Liver (tissue), 9 donors: ENCODE results near the gene SLBP. TPM values are rescaled to one million over a fixed set of nuclear protein-coding genes. Genes with fewer than 3 reads are reported as not detected.

Source experiments
- DNase-seq: peaks from one replicate; pipeline ENCODE4 v3.0.0-alpha.2; 2017; ENCODE audit warnings: low spot score
- H3K27ac ChIP-seq, 2 donors: one replicate each; pipeline ENCODE4 v1.7.0; 2013; ENCODE audit warnings: inconsistent platforms in 2 of 2, low read length in 2 of 2, control low read depth in 1 of 2, low read depth in 1 of 2, mild to moderate bottlenecking in 1 of 2
- H3K27me3 ChIP-seq, 4 donors: one replicate each; pipeline versions ENCODE4 v1.6.1 to v1.7.0; 2013; ENCODE audit warnings: low read length in 3 of 4, inconsistent platforms in 1 of 4, mild to moderate bottlenecking in 1 of 4, moderate library complexity in 1 of 4; ENCODE audit not compliant: control insufficient read depth in 4 of 4, insufficient read depth in 4 of 4
- H3K36me3 ChIP-seq, 4 donors: one replicate each; pipeline versions ENCODE4 v1.6.1 to v1.7.0; 2013; ENCODE audit warnings: low read length in 3 of 4, mild to moderate bottlenecking in 3 of 4, low read depth in 1 of 4, moderate library complexity in 1 of 4; ENCODE audit not compliant: control insufficient read depth in 4 of 4, insufficient read depth in 3 of 4
- H3K4me1 ChIP-seq, 4 donors: one replicate each; pipeline versions ENCODE4 v1.6.1 to v1.7.0; 2013; ENCODE audit warnings: low read length in 3 of 4, mild to moderate bottlenecking in 3 of 4, moderate library complexity in 1 of 4; ENCODE audit not compliant: control insufficient read depth in 4 of 4, insufficient read depth in 4 of 4
- H3K4me3 ChIP-seq, 3 donors: one replicate each; pipeline versions ENCODE4 v1.6.1 to v1.7.0; 2013; ENCODE audit warnings: low read length in 3 of 3, control low read depth in 1 of 3, low read depth in 1 of 3, mild to moderate bottlenecking in 1 of 3
- H3K9ac ChIP-seq, 2 donors: one replicate each; pipeline ENCODE4 v1.7.0; 2013; ENCODE audit warnings: low read length in 2 of 2, mild to moderate bottlenecking in 2 of 2, moderate library complexity in 2 of 2, control low read depth in 1 of 2, low read depth in 1 of 2
- H3K9me3 ChIP-seq, 4 donors: one replicate each; pipeline versions ENCODE4 v1.6.1 to v1.7.0; 2013; ENCODE audit warnings: low read length in 3 of 4; ENCODE audit not compliant: control insufficient read depth in 4 of 4
- ATF3 ChIP-seq: IDR thresholded peaks from 2 replicates; pipeline ENCODE4 v1.6.1; 2016; ENCODE audit warnings: antibody characterized with exemption
- FOXA1 ChIP-seq: IDR thresholded peaks from 2 replicates; pipeline ENCODE4 v1.6.1; 2016; ENCODE audit warnings: antibody characterized with exemption
- FOXA2 ChIP-seq: IDR thresholded peaks from 2 replicates; pipeline ENCODE4 v1.6.1; 2016; ENCODE audit warnings: antibody characterized with exemption
- GABPA ChIP-seq, 2 donors: IDR thresholded peaks in 1 of 2; conservative IDR thresholded peaks in 1 of 2; 2 replicates each; pipeline ENCODE4 v1.6.1; 2016; ENCODE audit warnings: antibody characterized with exemption in 2 of 2, mild to moderate bottlenecking in 1 of 2, moderate library complexity in 1 of 2
- HNF4A ChIP-seq, 2 donors: conservative IDR thresholded peaks; 2 replicates each; pipeline ENCODE4 v1.6.1; 2016; ENCODE audit warnings: antibody characterized with exemption in 2 of 2, mild to moderate bottlenecking in 2 of 2
- JUND ChIP-seq, 2 donors: IDR thresholded peaks; 2 replicates each; pipeline ENCODE4 v1.6.1; 2016; ENCODE audit warnings: antibody characterized with exemption in 2 of 2
- MAX ChIP-seq: IDR thresholded peaks from 2 replicates; pipeline ENCODE4 v1.6.1; 2016; ENCODE audit warnings: antibody characterized with exemption
- NR2F2 ChIP-seq: IDR thresholded peaks from 2 replicates; pipeline ENCODE4 v1.6.1; 2016; ENCODE audit warnings: antibody characterized with exemption
- RAD21 ChIP-seq, 2 donors: IDR thresholded peaks; 2 replicates each; pipeline ENCODE4 v1.6.1; 2016; ENCODE audit warnings: antibody characterized with exemption in 2 of 2, mild to moderate bottlenecking in 2 of 2
- TAF1 ChIP-seq: conservative IDR thresholded peaks from 2 replicates; pipeline ENCODE4 v1.6.1; 2016; ENCODE audit warnings: antibody characterized with exemption, mild to moderate bottlenecking
- YY1 ChIP-seq: IDR thresholded peaks from 2 replicates; pipeline ENCODE4 v1.6.1; 2016; ENCODE audit warnings: antibody characterized with exemption, mild to moderate bottlenecking
- WGBS: extraction: QIAGEN DNeasy Blood & Tissue Kit; methylation state at CpG from one replicate; pipeline ENCODE4 v1.1.7; 2013; 5-methylcytosine and 5-hydroxymethylcytosine counted together
- polyA plus RNA-seq, 2 donors: library from polyadenylated mRNA; stranded (reverse) in 1 of 2; unstranded in 1 of 2; fragments of 200-250 nt in 1 of 2; fragments of >200 nt in 1 of 2; fragmentation: Nextera tagmentation in 1 of 2; extraction: Ambion mirVana in 1 of 2; gene quantifications; one replicate each; pipeline versions ENCODE4 v1.2.1 to v1.2.3, GENCODE V29; 2013 to 2015
- total RNA-seq, 2 donors: library from RNA; depleted of rRNA; stranded (reverse); fragments of >200 nt; gene quantifications; one replicate each; pipeline ENCODE4 v1.2.3, GENCODE V29; 2014
- TF ChIP-seq, protein P1 (sequence below): IDR thresholded peaks from 2 replicates; pipeline ENCODE4 v1.6.1; 2016; ENCODE audit warnings: antibody characterized with exemption
- donor health status: healthy.
- donor health status: healthy.
- donor health status: healthy.
- donor health status: healthy.
- donor health status: healthy.

SLBP gene
- total and polyA plus RNA-seq, 4 donors = 14.7 to 64.4 (median 17.4) TPM

DNA sequence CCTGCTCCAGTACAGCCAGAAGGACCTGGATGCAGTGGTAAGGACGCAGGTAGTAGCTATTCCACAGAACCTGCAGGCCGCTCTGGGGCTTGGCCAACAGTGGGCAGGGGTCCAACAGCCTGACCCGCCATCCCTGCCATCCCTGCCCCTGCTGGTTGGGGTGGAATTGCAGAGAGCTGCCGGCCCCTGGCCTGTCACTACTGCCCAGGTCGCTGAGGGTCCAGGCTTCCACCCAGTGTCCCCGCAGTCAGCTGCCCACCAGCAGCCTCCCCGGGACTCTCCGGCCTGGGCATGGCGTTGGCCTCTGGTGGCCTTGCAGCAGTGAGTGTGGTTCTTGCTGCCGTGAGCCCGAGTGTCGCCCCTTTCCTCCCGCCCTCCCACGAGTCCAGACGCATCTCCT is 25.5 kb upstream of the SLBP start:
- Histone ChIP-seq H3K9me3 (peaks cover 0 to 11% (median 6%) of the 10 kb centered on the region in 4 donors), H3K4me1 (no peaks in the 10 kb centered on the region), H3K4me3 (peak overlapping the region in 1 of 3 donors; percentile 14), H3K9ac (no peak overlapping the region), H3K27ac (no peak overlapping the region), H3K27me3 (no peaks in the 10 kb centered on the region), H3K36me3 (peaks cover 0 to 15% (median 7%) of the 10 kb centered on the region in 4 donors)
- no peak for TF ChIP-seq ATF3
- no peak for DNase-seq
- 98% methylated on average over 15 of the region's 15 CpGs for WGBS

- Histone ChIP-seq H3K9ac (no peak overlapping the region), H3K4me1 (no peaks in the 10 kb centered on the region), H3K27me3 (no peaks in the 10 kb centered on the region), H3K9me3 (peaks cover 0 to 11% (median 6%) of the 10 kb centered on the region in 4 donors), H3K27ac (no peak overlapping the region), H3K4me3 (no peak overlapping the region), H3K36me3 (peaks cover 0 to 18% (median 7%) of the 10 kb centered on the region in 4 donors)
- 95% methylated on average over 13 of the region's 13 CpGs for WGBS
- no peak for DNase-seq
- TF ChIP-seq RAD21 (IDR thresholded peaks at IDR 0.05) = no peak
Observed at GRCh38 chr4:1736812-1737211, 24.7 kb upstream of the SLBP start.

DNA sequence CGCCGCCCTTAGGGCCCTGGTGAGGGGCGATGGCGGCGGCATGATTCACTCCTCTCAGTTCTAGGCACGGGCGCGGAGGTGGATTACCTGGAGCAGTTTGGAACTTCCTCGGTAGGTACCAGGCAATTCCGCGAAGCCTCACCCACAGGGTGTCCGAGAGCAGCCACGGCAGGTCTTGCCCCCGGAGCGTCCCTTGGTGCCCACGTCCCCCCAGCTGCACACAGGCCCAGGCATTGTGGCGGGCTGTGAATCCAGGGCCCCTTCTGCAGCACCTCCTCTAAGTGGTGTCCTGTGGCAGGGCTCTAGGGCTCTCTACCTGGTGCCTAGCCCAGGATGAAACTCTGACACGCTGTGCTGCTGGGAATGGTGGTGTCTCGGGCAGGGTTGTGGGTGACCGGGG is 23.1 kb upstream of the SLBP start:
- peaks cover 0 to 16% (median 10%) of the 10 kb centered on the region in 4 donors for H3K36me3 ChIP-seq
- TF ChIP-seq ATF3 (no peak), FOXA1 (no peak), FOXA2 (no peak), NR2F2 (no peak), RAD21 (IDR thresholded peaks at IDR 0.05) (no peak), GABPA (IDR thresholded peaks at IDR 0.05 in 1 of 2, conservative IDR thresholded peaks at IDR 0.05 in 1 of 2) (no peak), JUND (IDR thresholded peaks at IDR 0.05) (no peak), HNF4A (conservative IDR thresholded peaks at IDR 0.05) (no peak), MAX (no peak)
- no peak for DNase-seq
- 96% methylated on average over 20 of the region's 20 CpGs for WGBS
- no peaks in the 10 kb centered on the region for H3K27me3 ChIP-seq
- H3K4me1 ChIP-seq = no peaks in the 10 kb centered on the region
- no peak overlapping the region for H3K9ac ChIP-seq
- no peak overlapping the region for H3K27ac ChIP-seq
- H3K9me3 ChIP-seq = peaks cover 0 to 11% (median 6%) of the 10 kb centered on the region in 4 donors
- no peak overlapping the region for H3K4me3 ChIP-seq

DNA sequence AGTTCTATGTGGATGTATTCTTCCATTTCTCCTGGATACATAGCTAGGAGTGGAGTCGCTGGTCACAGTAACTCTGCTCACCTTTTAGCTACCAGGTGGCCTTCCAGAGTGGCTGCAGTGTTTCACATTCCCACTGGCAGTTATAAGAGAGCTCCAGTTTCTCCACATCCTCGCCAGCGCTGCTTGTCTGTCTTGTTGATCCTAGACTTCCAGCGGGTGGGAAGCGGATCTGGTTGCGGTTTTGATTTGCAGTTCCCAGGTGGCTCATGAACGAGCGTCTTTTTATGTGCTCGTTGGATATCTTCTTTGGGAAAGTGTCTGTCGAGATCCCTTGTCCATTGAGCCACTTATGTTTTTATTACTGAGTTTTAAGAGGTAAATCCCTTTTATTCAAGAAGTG is 20.8 kb upstream of the SLBP start:
- H3K9me3 ChIP-seq = peaks cover 0 to 5% (median 1%) of the 10 kb centered on the region in 4 donors
- no peak overlapping the region for H3K9ac ChIP-seq
- H3K36me3 ChIP-seq = peaks cover 0 to 13% (median 7%) of the 10 kb centered on the region in 4 donors
- 98% methylated on average over 10 of the region's 10 CpGs for WGBS
- no peak overlapping the region for H3K4me3 ChIP-seq
- H3K27ac ChIP-seq = no peak overlapping the region
- TF ChIP-seq MAX (no peak), JUND (IDR thresholded peaks at IDR 0.05) (no peak), NR2F2 (no peak), FOXA1 (no peak), FOXA2 (no peak), YY1 (no peak), TAF1 (no peak), ATF3 (no peak), RAD21 (IDR thresholded peaks at IDR 0.05) (no peak)
- TF ChIP-seq, protein P1, sequence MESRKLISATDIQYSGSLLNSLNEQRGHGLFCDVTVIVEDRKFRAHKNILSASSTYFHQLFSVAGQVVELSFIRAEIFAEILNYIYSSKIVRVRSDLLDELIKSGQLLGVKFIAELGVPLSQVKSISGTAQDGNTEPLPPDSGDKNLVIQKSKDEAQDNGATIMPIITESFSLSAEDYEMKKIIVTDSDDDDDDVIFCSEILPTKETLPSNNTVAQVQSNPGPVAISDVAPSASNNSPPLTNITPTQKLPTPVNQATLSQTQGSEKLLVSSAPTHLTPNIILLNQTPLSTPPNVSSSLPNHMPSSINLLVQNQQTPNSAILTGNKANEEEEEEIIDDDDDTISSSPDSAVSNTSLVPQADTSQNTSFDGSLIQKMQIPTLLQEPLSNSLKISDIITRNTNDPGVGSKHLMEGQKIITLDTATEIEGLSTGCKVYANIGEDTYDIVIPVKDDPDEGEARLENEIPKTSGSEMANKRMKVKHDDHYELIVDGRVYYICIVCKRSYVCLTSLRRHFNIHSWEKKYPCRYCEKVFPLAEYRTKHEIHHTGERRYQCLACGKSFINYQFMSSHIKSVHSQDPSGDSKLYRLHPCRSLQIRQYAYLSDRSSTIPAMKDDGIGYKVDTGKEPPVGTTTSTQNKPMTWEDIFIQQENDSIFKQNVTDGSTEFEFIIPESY = no peak
- H3K27me3 ChIP-seq = no peaks in the 10 kb centered on the region
- DNase-seq = no peak
- peaks cover 0 to 4% (median 0%) of the 10 kb centered on the region in 4 donors for H3K4me1 ChIP-seq
